Adrenal gland (tissue), 12 donors: Measurements from ENCODE around the gene RYK. TPM values are rescaled to one million over a fixed set of nuclear protein-coding genes. Genes with fewer than 3 reads are reported as not detected.
A peak's percentile ranks its signal among the peaks of the same experiment; 100 is the strongest.

Source experiments
- DNase-seq, 7 donors: peaks; one replicate each; pipeline ENCODE4 v3.0.0-alpha.2; 2019 to 2020
- H3K27ac ChIP-seq, 5 donors: fragments of 200-600 bp; sonication (generic) in 4 of 5; 1 replicate in 3 of 5; 2 replicates in 2 of 5; pipeline versions ENCODE4 v1.5.1 to v1.8.0; 2016 to 2020; ENCODE audit warnings: mild to moderate bottlenecking in 1 of 5
- H3K27me3 ChIP-seq: fragments of 200-600 bp; 2 replicates; pipeline ENCODE4 v1.8.0; 2021
- H3K36me3 ChIP-seq, 2 donors: fragments of 200-600 bp; replicated peaks in 1 of 2; 1 replicate in 1 of 2; 2 replicates in 1 of 2; pipeline versions ENCODE4 v1.5.1 to v1.8.0; 2018 to 2022
- H3K4me1 ChIP-seq, 2 donors: fragments of 200-600 bp; replicated peaks in 1 of 2; 1 replicate in 1 of 2; 2 replicates in 1 of 2; pipeline versions ENCODE4 v1.5.1 to v1.8.0; 2018 to 2021
- H3K4me3 ChIP-seq, 4 donors: fragments of 200-600 bp; sonication (generic) in 3 of 4; one replicate each; pipeline ENCODE4 v1.5.1; 2016 to 2018
- H3K9me3 ChIP-seq, 3 donors: fragments of 200-600 bp; sonication (generic) in 1 of 3; replicated peaks in 1 of 3; 1 replicate in 2 of 3; 2 replicates in 1 of 3; pipeline versions ENCODE4 v1.5.1 to v1.8.0; 2016 to 2021
- CTCF ChIP-seq, 6 experiments: fragments of 450-650 bp in 4 of 6; fragments of 200-600 bp in 2 of 6; sonication (generic) in 1 of 6; IDR thresholded peaks; 1 replicate in 5 of 6; 2 replicates in 1 of 6; pipeline versions ENCODE4 v1.5.1 to v1.8.0; 2016 to 2021; ENCODE audit warnings: antibody characterized with exemption in 6 of 6, mild to moderate bottlenecking in 2 of 6, moderate library complexity in 1 of 6
- POLR2A ChIP-seq, 2 donors: fragments of 450-650 bp; IDR thresholded peaks; one replicate each; pipeline ENCODE4 v1.6.1; 2017; ENCODE audit warnings: antibody characterized with exemption in 2 of 2, mild to moderate bottlenecking in 2 of 2, moderate library complexity in 1 of 2
- WGBS, 4 donors: extraction: QIAGEN DNeasy Blood & Tissue Kit in 2 of 4; methylation state at CpG; one replicate each; pipeline versions ENCODE4 v1.1.5 to v1.1.7; 2013 to 2017; 5-methylcytosine and 5-hydroxymethylcytosine counted together
- intact Hi-C, 2 donors: fragments of 100-400 bp; cut with DNase I; formaldehyde crosslinking; loops; one replicate each; pipeline versions ENCODE4 v1.14.1 to v1.15.0; 2022 to 2023
- polyA plus RNA-seq, 3 donors: library from polyadenylated mRNA; stranded (reverse); fragments of 200-250 nt in 2 of 3; fragments of 350-450 nt in 1 of 3; fragmentation: Illumina TruSeq in 1 of 3; extraction: RNeasy Lipid Tissue Mini Kit (QIAGEN cat#74804) in 1 of 3; gene quantifications; one replicate each; pipeline ENCODE4 v1.2.3, GENCODE V29; 2013 to 2014
- total RNA-seq, 9 donors: library from RNA; depleted of rRNA in 4 of 9; stranded (reverse); fragments of >200 nt in 4 of 9; fragments of 120-200 nt in 1 of 9; fragmentation: NEBNext Ultra II Directional in 1 of 9; extraction: Animal tissue kit (Norgen Biotek cat#: 25700) in 1 of 9; gene quantifications; one replicate each; pipeline versions ENCODE4 v1.1.0 to v1.2.4, GENCODE V29; 2013 to 2023
- donor health status: healthy with polysubstance abuse.
- donor health status: Bipolar disorder and iron deficiency.
- donor health status: DM: yes; HTN: yes; CAD: no.
- donor health status: DM: no; HTN: no; CAD: no.
- donor health status: DM: no; HTN: no; CAD: no.
- donor health status: DM: yes; HTN: yes; CAD: no.

Gene RYK
- total and polyA plus RNA-seq, 12 donors = 27.7 to 74.4 (median 42.1) TPM

DNA sequence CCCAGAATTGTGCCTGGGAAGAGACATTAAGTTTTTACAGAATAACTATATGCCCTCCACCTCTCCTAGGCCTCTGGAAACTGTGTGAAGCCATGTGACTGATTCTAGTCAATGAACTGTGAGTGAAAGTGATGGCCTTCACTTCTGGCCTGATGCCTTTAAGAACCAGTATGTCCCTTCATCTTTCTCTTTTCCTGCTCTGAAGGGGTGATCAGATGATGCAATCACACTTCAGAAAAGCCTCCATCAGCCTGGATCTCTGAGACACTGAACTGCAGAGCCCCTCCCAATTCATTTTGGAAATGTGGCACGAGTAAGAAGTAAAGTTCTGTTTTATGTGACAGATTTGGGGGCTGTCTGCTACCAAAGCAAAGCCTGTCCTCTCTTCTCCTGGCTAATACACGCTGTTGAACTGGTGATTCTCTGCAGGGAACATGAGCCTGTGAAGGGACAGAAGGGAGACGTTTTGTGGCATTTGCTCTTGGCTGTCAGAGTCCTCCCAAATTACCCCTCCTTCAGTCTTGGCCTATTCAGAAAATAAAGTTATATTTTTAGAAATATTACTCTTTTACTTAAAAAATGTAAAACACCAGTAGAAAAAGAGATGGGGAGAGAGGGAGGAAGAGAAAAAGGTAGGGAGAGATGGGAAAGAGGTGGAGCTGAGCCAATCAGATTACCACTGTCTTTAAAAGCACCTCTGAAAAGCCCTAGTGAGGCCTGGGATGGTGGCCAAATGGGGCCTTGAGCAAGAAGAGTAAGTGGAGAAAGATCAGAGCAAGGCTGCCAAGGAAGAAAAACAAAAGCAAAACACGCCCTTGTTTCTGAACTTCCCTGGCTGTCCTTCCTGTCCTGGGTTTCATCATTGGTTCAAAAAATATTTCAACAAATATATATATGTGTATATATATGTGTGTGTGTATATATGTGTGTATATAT, 40.9 kb upstream of the RYK start:
- peaks cover 0 to 7% (median 0%) of the 10 kb centered on the region in 3 donors for H3K9me3 ChIP-seq
- H3K27me3 ChIP-seq = no peaks in the 10 kb centered on the region
- H3K4me3 ChIP-seq = no peak overlapping the region
- TF ChIP-seq POLR2A (IDR thresholded peaks at IDR 0.05) (no peak), CTCF (IDR thresholded peaks at IDR 0.05) (no peak)
- peaks cover 0 to 16% of the 10 kb centered on the region in 2 donors for H3K4me1 ChIP-seq
- 26 to 48% (median 33%) methylated on average over 4 of the region's 4 CpGs for WGBS, 4 donors
- intact Hi-C loops = no loop called here
- H3K27ac ChIP-seq = peak overlapping the region in 2 of 5 donors; percentile 45 to 77
- H3K36me3 ChIP-seq = no peaks in the 10 kb centered on the region
- peak; percentile 79 to 96 (median 91) for DNase-seq

DNA sequence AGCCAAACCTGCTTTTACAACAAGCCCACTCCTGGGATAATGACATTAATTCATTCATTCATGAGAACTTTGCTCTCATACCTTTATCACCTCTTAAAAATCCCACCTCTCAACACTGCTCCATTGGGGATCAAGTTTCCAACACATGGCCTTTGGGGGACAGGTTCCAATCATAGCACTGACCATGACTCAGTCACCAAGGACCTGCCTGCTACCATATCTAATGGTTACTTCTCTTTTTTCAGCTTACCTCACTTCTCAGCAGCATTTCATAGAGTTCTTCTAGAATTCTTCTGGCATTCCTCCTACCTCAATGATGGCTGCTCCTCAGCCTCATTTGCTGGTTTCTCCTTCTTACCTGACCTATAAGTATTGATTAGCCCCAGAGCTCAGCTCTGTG, 36.9 kb upstream of the RYK start:
- peaks cover 0 to 16% of the 10 kb centered on the region in 2 donors for H3K4me1 ChIP-seq
- no peak overlapping the region for H3K4me3 ChIP-seq
- no peak for DNase-seq
- no peaks in the 10 kb centered on the region for H3K27me3 ChIP-seq
- H3K36me3 ChIP-seq = no peaks in the 10 kb centered on the region
- intact Hi-C loops = no loop called here
- H3K27ac ChIP-seq = no peak overlapping the region
- H3K9me3 ChIP-seq = no peaks in the 10 kb centered on the region
- TF ChIP-seq CTCF (IDR thresholded peaks at IDR 0.05) (no peak), POLR2A (IDR thresholded peaks at IDR 0.05) (no peak)

DNA sequence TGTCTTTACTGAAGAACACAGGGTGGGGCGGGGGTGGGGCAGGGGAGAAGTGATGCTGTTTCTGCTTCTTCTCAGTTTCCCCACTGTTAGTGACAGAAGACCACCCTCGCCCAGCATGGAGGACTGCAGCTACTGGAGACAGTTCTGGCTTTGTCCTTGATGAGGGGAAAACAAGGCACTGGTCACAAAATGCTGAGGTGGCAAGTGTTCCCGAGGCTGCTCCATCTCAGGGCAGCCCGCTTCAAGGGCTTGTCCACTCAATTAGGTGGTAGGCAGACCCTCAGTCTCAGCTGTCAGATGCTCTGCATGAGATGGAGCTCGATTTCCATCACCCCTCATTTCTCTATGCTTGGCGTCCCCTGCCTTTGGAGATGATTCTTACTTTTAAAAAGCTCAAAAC, 33.8 kb upstream of the RYK start:
- TF ChIP-seq CTCF (IDR thresholded peaks at IDR 0.05) (no peak), POLR2A (IDR thresholded peaks at IDR 0.05) (no peak)
- Histone ChIP-seq H3K4me3 (no peak overlapping the region), H3K27me3 (no peaks in the 10 kb centered on the region), H3K27ac (no peak overlapping the region), H3K4me1 (peaks cover 0 to 3% of the 10 kb centered on the region in 2 donors), H3K9me3 (no peaks in the 10 kb centered on the region), H3K36me3 (no peaks in the 10 kb centered on the region)
- no peak for DNase-seq
- WGBS, 4 donors = 82 to 92% (median 88%) methylated on average over 5 to 6 of the region's 6 CpGs
- intact Hi-C loops = no loop called here

- whole genome bisulfite sequencing, 4 donors = 89 to 96% (median 92%) methylated on average over 8 of the region's 8 CpGs
- Histone ChIP-seq H3K9me3 (no peaks in the 10 kb centered on the region), H3K27ac (no peak overlapping the region), H3K4me3 (no peak overlapping the region), H3K4me1 (peaks cover 0 to 3% of the 10 kb centered on the region in 2 donors), H3K36me3 (no peaks in the 10 kb centered on the region), H3K27me3 (no peaks in the 10 kb centered on the region)
- TF ChIP-seq POLR2A (IDR thresholded peaks at IDR 0.05) (no peak), CTCF (IDR thresholded peaks at IDR 0.05) (no peak)
- no peak for DNase-seq
- intact Hi-C loops = no loop called here
Observed at GRCh38 chr3:134282659-134283047, 32.0 kb upstream of the RYK start.
